Endodermal cell (in vitro differentiated cells): ENCODE data around the gene AKT1S1. TPM values are rescaled to one million over a fixed set of nuclear protein-coding genes. Genes with fewer than 3 reads are reported as not detected.

Experiments
- DNase-seq: peaks from one replicate; pipeline ENCODE4 v3.0.0-alpha.2; 2017
- H3K27ac ChIP-seq: 2 replicates; pipeline ENCODE4 v1.5.1; 2013; ENCODE audit warnings: mild to moderate bottlenecking, low read depth, low read length, moderate library complexity
- H3K27me3 ChIP-seq: 2 replicates; pipeline ENCODE4 v1.6.1; 2013; ENCODE audit warnings: mild to moderate bottlenecking, low read length, moderate library complexity; ENCODE audit not compliant: insufficient read depth, control insufficient read depth, poor library complexity, severe bottlenecking
- H3K36me3 ChIP-seq: 2 replicates; pipeline ENCODE4 v1.7.0; 2013; ENCODE audit warnings: mild to moderate bottlenecking, low read length, moderate library complexity; ENCODE audit not compliant: control insufficient read depth, insufficient read depth
- H3K4me1 ChIP-seq: one replicate; pipeline ENCODE4 v1.7.0; 2013; ENCODE audit warnings: low read length; ENCODE audit not compliant: control insufficient read depth, insufficient read depth
- H3K4me3 ChIP-seq: 2 replicates; pipeline ENCODE4 v1.5.1; 2013; ENCODE audit warnings: mild to moderate bottlenecking, low read length, moderate library complexity
- H3K9ac ChIP-seq: 2 replicates; pipeline ENCODE4 v1.6.1; 2013; ENCODE audit warnings: mild to moderate bottlenecking, low read length, moderate library complexity; ENCODE audit not compliant: poor library complexity, severe bottlenecking; ENCODE audit errors: extremely low read depth
- H3K9me3 ChIP-seq: 2 replicates; pipeline ENCODE4 v1.6.1; 2013; ENCODE audit warnings: mild to moderate bottlenecking, low read length, moderate library complexity; ENCODE audit not compliant: control insufficient read depth
- H3K27ac Mint-ChIP-seq: 2 replicates; pipeline ENCODE4 v1.8.0; 2020; ENCODE audit warnings: mixed read lengths
- H3K27me3 Mint-ChIP-seq: 2 replicates; pipeline ENCODE4 v1.8.0; 2021; ENCODE audit warnings: mild to moderate bottlenecking, mixed read lengths; ENCODE audit not compliant: insufficient read depth
- H3K36me3 Mint-ChIP-seq: 2 replicates; pipeline ENCODE4 v1.8.0; 2020; ENCODE audit warnings: low read depth, mixed read lengths
- H3K4me1 Mint-ChIP-seq: 2 replicates; pipeline ENCODE4 v1.8.0; 2020; ENCODE audit warnings: mixed read lengths
- H3K4me3 Mint-ChIP-seq: 2 replicates; pipeline ENCODE4 v1.8.0; 2020; ENCODE audit warnings: mild to moderate bottlenecking, moderate library complexity, mixed read lengths
- H3K9me3 Mint-ChIP-seq: 2 replicates; pipeline ENCODE4 v1.8.0; 2020; ENCODE audit warnings: mild to moderate bottlenecking, mixed read lengths
- WGBS, 2 experiments: methylation state at CpG; one replicate each; pipeline versions ENCODE4 v1.1.5 to v1.1.7; 2013; ENCODE audit warnings: missing lambda C conversion rate in 2 of 2, mixed read lengths in 1 of 2; ENCODE audit not compliant: insufficient coverage in 1 of 2, insufficient read length in 1 of 2; 5-methylcytosine and 5-hydroxymethylcytosine counted together
- total RNA-seq, 2 donors: library from RNA; stranded (reverse); fragmentation: NEBNext Ultra II Directional in 1 of 2; extraction: Animal tissue kit (Norgen Biotek cat#: 25700) in 1 of 2; gene quantifications; 2 replicates in 1 of 2; 3 replicates in 1 of 2; pipeline ENCODE4 v1.2.1, GENCODE V29; 2021
- TF ChIP-seq, protein P1 (sequence below): fragments of 200-600 bp; sonication (generic); conservative IDR thresholded peaks from 2 replicates; pipeline ENCODE4 v1.5.0; 2021; ENCODE audit warnings: antibody characterized with exemption, mild to moderate bottlenecking

Gene AKT1S1
- total RNA-seq, 2 donors from 2014 or later = 41.3 to 47.0 TPM

DNA sequence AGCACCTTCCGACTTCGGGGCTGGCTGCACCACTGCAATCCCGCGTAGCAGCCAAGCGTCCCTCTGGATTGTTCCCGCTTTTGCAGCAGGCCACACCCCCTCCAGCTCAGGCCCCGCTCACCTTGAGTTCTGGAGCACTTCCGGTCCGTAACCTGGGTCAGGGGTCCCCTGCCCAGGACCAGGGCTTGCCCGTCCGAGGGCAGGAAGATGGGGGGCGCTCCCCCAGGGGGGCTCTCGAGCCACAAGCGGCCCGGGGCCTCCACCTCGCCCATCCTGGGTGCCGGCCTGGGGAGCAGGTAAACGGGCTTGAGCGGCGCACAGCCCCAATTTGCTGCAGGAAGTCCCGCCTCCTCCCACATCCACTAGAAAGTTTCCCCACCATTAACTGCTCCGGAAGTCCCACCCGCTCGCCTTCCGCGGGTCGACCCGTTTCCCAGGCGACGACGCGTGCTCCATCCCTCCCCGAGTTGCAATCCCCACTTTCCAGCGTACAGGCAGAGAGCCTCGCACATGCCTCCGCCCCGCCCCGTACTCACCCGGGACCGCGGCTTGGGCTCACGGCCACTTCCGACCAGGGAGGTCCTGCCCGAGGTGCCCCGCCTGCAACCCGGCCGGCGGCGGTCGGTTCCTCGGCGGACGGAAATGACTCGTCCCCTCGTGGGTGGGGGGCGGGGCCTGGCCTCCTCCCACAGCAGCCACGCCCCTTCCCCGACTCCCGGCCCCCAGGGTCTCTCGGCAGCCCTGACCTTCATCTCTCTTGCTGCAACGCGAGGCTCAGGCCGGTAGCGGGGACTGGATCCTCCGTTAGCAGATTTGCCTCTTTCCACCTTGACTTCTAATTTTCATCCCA is 10.0 kb downstream of the AKT1S1 start, which contains the start of gene PNKP:
Gene PNKP (minus strand): TSS at position 644 of the 850 bp plus-strand sequence. CDS start 372 bp downstream, at position 272.
- Histone ChIP-seq H3K27ac (peak within 1 kb of the TSS; percentile 72), H3K4me3 (peak within 1 kb of the TSS; percentile 98), H3K27me3 (no peaks in the 10 kb centered on the region), H3K36me3 (peaks cover 30% of the 10 kb centered on the region), H3K4me1 (peaks cover 4% of the 10 kb centered on the region), H3K9ac (peak within 1 kb of the TSS; percentile 74), H3K9me3 (no peaks in the 10 kb centered on the region)
- peaks cover 5% of the 10 kb centered on the region for H3K9me3 Mint-ChIP-seq
- peak; percentile 96 for DNase-seq
- H3K36me3 Mint-ChIP-seq = peaks cover 41% of the 10 kb centered on the region
- peak within 1 kb of the TSS; percentile 89 for H3K4me3 Mint-ChIP-seq
- TF ChIP-seq, protein P1, sequence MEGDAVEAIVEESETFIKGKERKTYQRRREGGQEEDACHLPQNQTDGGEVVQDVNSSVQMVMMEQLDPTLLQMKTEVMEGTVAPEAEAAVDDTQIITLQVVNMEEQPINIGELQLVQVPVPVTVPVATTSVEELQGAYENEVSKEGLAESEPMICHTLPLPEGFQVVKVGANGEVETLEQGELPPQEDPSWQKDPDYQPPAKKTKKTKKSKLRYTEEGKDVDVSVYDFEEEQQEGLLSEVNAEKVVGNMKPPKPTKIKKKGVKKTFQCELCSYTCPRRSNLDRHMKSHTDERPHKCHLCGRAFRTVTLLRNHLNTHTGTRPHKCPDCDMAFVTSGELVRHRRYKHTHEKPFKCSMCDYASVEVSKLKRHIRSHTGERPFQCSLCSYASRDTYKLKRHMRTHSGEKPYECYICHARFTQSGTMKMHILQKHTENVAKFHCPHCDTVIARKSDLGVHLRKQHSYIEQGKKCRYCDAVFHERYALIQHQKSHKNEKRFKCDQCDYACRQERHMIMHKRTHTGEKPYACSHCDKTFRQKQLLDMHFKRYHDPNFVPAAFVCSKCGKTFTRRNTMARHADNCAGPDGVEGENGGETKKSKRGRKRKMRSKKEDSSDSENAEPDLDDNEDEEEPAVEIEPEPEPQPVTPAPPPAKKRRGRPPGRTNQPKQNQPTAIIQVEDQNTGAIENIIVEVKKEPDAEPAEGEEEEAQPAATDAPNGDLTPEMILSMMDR = peak; percentile 6
- H3K27ac Mint-ChIP-seq = peak within 1 kb of the TSS; percentile 97
- no peaks in the 10 kb centered on the region for H3K27me3 Mint-ChIP-seq
- 0% methylated on average over 32 to 65 of the region's 65 CpGs for WGBS, 2 experiments
- peaks cover 19% of the 10 kb centered on the region for H3K4me1 Mint-ChIP-seq

DNA sequence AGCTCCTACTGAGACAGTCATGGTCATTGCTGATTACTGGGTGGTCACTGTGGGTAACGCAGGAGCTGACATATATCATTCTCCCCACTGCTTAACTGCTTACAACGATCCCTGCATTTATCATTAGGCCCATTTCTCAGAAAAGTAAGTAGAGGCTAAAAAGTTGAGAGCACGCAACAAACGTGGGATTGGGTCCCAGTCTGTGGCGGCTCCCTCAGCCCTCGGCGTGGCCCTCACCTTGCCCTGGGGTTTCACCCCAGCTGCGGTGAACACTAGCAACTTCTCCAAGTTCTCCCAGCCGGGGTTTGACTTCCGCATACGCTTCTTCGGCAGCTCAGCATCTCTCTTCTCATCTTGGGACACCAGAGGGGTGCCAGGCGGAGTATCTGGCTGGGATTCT is 12.3 kb downstream of the AKT1S1 start:
- Histone ChIP-seq H3K9me3 (no peaks in the 10 kb centered on the region), H3K27ac (no peak overlapping the region), H3K4me1 (no peaks in the 10 kb centered on the region), H3K4me3 (no peak overlapping the region), H3K9ac (no peak overlapping the region), H3K36me3 (peaks cover 39% of the 10 kb centered on the region), H3K27me3 (no peaks in the 10 kb centered on the region)
- Mint-ChIP-seq H3K4me3 (no peak overlapping the region), H3K4me1 (peaks cover 12% of the 10 kb centered on the region), H3K9me3 (peaks cover 5% of the 10 kb centered on the region), H3K36me3 (peaks cover 40% of the 10 kb centered on the region), H3K27me3 (no peaks in the 10 kb centered on the region), H3K27ac (peak overlapping the region; percentile 39)
- TF ChIP-seq, protein P1 = no peak
- 92 to 94% methylated on average over 10 to 13 of the region's 13 CpGs for WGBS, 2 experiments
- no peak for DNase-seq

DNA sequence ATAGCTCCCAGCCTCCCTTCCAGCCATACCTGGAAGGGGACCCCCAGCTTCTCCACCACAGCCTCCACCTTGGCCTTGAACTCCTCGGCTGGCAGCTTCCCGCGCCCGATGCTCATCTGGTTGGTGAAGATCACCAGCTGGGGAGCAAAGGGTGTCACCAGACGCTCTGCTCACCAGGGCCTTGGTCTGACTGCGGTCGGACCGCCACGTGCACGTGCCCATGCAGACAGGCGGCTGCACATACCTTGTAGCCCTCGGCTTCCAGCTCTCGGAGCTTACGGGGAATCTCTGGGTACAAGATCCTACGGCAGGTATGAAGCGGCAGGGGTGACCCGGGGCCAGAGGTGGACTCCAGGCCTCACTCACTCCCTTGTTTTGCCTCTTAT is 13.2 kb downstream of the AKT1S1 start:
- 93 to 98% methylated on average over 15 to 17 of the region's 17 CpGs for WGBS, 2 experiments
- Histone ChIP-seq H3K4me3 (no peak overlapping the region), H3K27me3 (no peaks in the 10 kb centered on the region), H3K9ac (no peak overlapping the region), H3K4me1 (no peaks in the 10 kb centered on the region), H3K36me3 (peaks cover 42% of the 10 kb centered on the region), H3K9me3 (no peaks in the 10 kb centered on the region), H3K27ac (no peak overlapping the region)
- Mint-ChIP-seq H3K4me1 (peaks cover 12% of the 10 kb centered on the region), H3K9me3 (peaks cover 5% of the 10 kb centered on the region), H3K4me3 (no peak overlapping the region), H3K36me3 (peaks cover 43% of the 10 kb centered on the region), H3K27ac (no peak overlapping the region), H3K27me3 (no peaks in the 10 kb centered on the region)
- DNase-seq = no peak
- TF ChIP-seq, protein P1 = no peak
